Measurements from ENCODE around the gene MCEE.

The MCEE gene

GRCh38 chr2:71074893-71075395, 55.1 kb downstream of the MCEE start:
- no peak for DNase-seq

- DNase-seq = no peak
These were observed 56.6 kb downstream of the MCEE start for GRCh38 chr2:71073475-71073874.

GRCh38 chr2:71072492-71072891, 57.5 kb downstream of the MCEE start:
- DNase-seq = no peak

- peak; percentile 55 for DNase-seq
These were observed 58.2 kb downstream of the MCEE start for GRCh38 chr2:71071681-71072398.

GRCh38 chr2:71070294-71071093, 59.5 kb downstream of the MCEE start:
- no peak for DNase-seq

GRCh38 chr2:71069376-71069775, 60.7 kb downstream of the MCEE start:
- no peak for DNase-seq

- peak; percentile 99 for DNase-seq
These were observed 61.6 kb downstream of the MCEE start, which contains the start of gene NAGK for GRCh38 chr2:71068218-71069035. NAGK (plus strand) TSS chr2:71068648; CDS start chr2:71068684, 36 bp downstream.

GRCh38 chr2:71067567-71068217, 62.3 kb downstream of the MCEE start:
- no peak for DNase-seq

- DNase-seq = no peak
These were observed 63.2 kb downstream of the MCEE start for GRCh38 chr2:71066856-71067255.

GRCh38 chr2:71064754-71065621, 65.0 kb downstream of the MCEE start:
- no peak for DNase-seq

- DNase-seq = no peak
These were observed 65.9 kb downstream of the MCEE start for GRCh38 chr2:71064110-71064611.

GRCh38 chr2:71063216-71063615, 66.8 kb downstream of the MCEE start:
- no peak for DNase-seq

GRCh38 chr2:71060871-71061270, 69.2 kb downstream of the MCEE start:
- no peak for DNase-seq

GRCh38 chr2:71060211-71060610, 69.8 kb downstream of the MCEE start:
- no peak for DNase-seq

Measured in activated T-cell treated with anti-CD3 and anti-CD28 coated beads, Interleukin-2, amount 50 U/mL, for 1 hour (primary cell).